ENCODE results near the gene ARSK.
"Not testable (repeated sequence)": the region's sequence is repeated elsewhere in the genome, so short reads cannot be mapped to it uniquely, and the experiment has no call there.

Gene ARSK

DNA sequence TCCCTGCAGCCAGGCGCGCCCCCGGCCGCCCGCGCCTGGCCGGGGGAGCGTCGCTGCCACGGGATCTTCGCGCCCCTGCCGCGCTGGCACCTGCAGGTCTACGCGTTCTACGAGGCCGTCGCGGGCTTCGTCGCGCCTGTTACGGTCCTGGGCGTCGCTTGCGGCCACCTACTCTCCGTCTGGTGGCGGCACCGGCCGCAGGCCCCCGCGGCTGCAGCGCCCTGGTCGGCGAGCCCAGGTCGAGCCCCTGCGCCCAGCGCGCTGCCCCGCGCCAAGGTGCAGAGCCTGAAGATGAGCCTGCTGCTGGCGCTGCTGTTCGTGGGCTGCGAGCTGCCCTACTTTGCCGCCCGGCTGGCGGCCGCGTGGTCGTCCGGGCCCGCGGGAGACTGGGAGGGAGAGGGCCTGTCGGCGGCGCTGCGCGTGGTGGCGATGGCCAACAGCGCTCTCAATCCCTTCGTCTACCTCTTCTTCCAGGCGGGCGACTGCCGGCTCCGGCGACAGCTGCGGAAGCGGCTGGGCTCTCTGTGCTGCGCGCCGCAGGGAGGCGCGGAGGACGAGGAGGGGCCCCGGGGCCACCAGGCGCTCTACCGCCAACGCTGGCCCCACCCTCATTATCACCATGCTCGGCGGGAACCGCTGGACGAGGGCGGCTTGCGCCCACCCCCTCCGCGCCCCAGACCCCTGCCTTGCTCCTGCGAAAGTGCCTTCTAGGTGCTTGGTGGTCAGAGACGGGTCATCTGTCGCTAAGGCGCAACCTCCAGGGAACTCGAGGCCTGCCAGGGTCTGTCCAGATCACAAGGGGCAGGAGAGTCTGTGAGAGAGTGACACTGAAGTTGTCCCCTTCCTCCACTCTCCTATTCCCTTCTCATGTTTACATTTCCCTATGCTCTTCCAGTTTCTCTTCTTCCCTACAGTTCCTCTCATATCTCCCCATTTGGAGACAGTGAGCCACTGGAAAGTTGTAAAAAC lies 66.3 kb downstream of the ARSK start:
- DNase-seq (ENCODE audit: low spot score): peak; percentile 49

DNA sequence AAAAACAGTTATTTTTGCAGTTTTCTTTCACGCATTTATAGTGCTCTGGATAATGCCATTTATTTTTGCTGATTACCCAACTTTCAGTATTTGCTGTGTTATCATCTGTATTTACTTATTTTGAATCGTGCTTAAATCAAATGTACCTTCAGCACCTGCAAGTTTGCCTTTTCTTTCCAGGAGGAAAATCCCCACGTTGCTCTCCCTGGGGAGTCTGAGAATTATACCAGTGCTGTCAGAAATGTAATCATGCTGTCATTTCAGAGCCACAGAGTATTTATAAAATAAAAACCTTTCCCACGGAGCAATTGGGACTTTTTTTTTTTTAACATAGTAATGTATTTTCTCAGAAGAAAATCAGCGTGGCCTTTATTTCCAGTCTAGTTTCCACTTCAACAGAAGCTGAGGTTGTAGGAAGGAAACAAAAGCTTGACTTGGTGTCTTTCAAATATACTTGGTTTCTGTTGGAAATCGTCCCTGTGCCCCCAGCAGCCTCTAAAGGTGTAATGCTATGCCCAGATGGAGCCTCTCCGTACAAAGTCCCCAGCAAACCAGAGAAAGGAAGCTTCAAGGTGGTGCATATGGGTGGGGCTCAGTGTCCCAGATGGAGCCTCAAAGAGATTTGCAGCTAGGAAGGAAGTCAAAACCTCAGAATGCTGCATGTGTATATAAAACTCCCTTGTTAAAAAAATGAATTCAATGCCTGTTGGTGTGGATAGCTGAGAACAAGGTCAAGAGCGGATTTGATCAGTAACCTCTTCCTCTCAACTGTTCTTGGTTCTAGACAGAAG lies 67.1 kb downstream of the ARSK start:
- no peak for DNase-seq (ENCODE audit: low spot score)

- no peak for DNase-seq (ENCODE audit: low spot score)
These were observed 68.8 kb downstream of the ARSK start for GRCh38 chr5:95623706-95624105.

GRCh38 chr5:95624368-95624767 lies 69.5 kb downstream of the ARSK start:
- no peak for DNase-seq (ENCODE audit: low spot score)

GRCh38 chr5:95626701-95627100 lies 71.8 kb downstream of the ARSK start:
- no peak for DNase-seq (ENCODE audit: low spot score)

DNA sequence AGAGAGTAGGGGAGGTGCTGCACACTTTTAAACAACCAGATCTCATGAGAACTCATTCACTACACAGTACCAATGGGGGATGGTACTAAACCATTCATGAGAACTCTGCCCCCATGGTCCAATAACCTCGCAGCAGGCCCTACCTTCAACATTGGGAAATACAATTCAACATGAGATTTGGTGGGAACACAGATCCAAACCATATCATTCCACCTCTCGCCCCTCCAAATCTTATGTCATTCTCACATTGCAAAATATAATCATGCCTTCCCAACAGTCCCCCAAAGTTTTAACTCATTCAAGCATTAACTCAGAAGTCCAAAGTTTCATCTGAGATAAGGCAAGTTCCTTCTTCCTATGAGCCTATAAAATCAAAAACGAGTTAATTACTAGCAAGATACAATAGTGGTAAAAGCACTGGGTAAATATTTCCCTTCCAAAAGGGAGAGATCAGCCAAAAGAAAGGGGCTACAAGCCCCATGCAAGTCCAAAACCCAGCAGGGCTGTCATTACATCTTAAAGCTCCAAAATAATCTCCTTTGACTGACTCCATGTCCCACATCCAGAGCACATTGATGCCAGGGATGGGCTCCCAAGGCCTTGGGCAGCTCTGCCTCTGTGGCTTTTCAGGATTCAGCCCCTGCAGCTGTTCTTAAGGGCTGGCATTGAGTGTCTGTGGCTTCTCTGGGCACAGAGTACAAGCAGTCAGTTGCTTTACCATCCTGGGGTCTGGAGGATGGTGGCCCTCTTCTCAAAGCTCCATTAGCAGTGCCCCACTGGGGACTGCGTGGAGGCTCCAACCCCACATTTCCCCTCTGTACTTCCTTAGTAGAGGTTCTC lies 73.3 kb downstream of the ARSK start:
- no peak for DNase-seq (ENCODE audit: low spot score)

DNA sequence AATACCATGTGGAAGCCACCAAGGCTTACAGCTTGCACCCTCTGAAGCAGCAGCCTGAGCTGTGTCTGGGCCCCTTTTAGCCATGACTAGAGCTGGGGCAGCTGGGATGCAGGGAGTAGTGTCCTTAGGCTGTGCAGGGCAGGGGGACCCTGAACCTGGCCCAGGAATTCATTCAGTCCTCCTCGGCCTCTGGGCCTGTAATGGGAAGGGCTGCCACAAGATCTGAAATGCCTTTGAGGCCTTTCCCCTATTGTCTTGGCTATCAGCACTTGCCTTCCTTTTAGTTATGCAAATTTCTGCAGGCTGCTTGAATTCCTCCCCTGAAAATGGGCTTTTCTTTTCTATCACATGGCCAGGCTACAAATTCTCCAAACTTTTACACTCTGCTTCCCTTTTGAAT lies 74.0 kb downstream of the ARSK start:
- DNase-seq (ENCODE audit: low spot score): no peak

- DNase-seq (ENCODE audit: low spot score): no peak
These were observed 75.6 kb downstream of the ARSK start for GRCh38 chr5:95630394-95630917.

DNA sequence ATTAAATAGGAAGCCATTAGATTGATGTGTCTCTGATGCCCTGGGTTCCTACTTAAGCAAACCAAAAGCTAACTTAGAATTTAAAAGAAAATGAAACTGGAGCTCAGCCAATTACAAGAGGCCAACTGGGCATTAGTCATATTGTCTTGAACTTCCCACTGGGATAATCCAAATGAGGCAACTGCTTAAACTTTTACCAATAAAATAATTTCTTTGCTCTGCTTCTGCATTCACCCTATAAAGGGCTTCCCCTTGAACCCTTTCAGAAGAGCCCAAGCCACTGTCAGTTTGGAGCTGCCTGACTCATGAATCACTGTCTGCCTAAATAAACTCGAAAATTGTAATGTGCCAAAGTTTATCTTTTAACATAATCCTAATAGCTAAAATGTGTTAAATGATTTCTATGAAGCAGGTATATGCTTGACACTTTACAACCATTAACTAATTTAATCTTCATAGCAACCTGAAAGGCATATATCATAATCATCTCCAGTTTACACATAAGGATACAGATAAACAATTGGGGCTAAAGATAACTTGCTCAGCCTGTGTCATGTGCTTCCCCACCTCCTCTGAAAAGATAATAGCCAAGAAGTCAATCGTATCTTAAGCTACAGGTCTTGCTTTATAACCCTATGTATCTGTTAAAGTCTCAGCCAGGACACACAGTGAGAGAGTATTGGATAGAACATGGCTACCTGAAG lies 76.5 kb downstream of the ARSK start:
- DNase-seq (ENCODE audit: low spot score): peak; percentile 72

GRCh38 chr5:95631991-95632675 lies 77.2 kb downstream of the ARSK start:
- peak; percentile 12 for DNase-seq (ENCODE audit: low spot score)

DNA sequence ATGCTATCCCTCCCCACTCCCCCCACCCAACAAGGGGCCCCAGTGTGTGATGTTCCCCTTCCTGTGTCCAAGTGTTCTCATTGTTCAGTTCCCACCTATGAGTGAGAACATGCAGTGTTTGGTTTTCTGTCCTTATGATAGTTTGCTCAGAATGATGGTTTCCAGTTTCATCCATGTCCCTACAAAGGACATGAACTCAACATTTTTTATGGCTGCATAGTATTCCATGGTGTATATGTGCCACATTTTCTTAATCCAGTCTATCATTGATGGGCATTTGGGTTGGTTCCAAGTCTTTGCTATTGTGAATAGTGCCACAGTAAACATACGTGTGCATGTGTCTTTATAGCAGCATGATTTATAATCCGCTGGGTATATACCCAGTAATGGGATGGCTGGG lies 78.0 kb downstream of the ARSK start:
- not testable (repeated sequence) for DNase-seq (ENCODE audit: low spot score)

- DNase-seq (ENCODE audit: low spot score): no peak
These were observed 78.8 kb downstream of the ARSK start for GRCh38 chr5:95633671-95634070.

DNA sequence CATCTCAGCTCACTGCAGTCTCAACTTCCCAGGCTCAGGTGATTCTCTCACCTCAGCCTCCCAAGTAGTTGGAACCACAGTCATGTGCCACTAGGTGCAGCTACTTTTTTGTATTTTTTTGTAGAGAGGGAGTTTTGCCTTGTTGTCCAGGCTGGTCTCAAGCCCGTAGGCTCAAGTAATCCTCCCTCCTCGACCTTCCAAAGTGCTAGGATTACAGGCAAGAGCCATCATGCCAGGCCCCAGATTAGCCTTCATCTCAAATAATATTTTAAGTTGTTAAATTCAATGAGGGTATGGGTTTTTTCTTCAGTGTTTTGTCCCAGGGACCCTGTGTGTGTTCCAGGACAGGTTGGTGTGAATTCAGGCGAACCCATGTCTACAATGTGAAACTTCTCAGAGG lies 79.2 kb downstream of the ARSK start:
- no peak for DNase-seq (ENCODE audit: low spot score)

DNA sequence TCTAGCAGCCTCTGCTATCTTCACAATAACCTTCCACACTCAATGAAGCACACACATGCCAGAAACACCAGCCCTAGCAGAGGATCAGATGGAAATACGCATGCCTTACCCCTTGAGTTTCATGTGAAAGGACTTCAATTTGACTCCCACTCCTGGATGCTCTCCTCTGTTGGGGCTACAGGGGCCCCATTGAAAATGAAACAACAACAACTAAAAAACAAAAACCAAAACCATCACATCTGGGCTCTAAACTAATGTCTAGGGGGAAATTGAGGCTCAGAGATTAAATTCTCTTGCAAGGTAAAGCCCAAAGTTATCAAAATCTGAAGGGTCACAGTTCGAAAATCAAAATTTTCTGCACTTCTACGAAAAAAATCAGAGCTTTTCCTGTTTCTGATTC lies 83.7 kb downstream of the ARSK start:
- no peak for DNase-seq (ENCODE audit: low spot score)

- DNase-seq (ENCODE audit: low spot score): no peak
These were observed 86.9 kb downstream of the ARSK start for GRCh38 chr5:95641741-95642220.

- DNase-seq (ENCODE audit: low spot score): no peak
These were observed 88.3 kb downstream of the ARSK start for GRCh38 chr5:95643152-95643551.

DNA sequence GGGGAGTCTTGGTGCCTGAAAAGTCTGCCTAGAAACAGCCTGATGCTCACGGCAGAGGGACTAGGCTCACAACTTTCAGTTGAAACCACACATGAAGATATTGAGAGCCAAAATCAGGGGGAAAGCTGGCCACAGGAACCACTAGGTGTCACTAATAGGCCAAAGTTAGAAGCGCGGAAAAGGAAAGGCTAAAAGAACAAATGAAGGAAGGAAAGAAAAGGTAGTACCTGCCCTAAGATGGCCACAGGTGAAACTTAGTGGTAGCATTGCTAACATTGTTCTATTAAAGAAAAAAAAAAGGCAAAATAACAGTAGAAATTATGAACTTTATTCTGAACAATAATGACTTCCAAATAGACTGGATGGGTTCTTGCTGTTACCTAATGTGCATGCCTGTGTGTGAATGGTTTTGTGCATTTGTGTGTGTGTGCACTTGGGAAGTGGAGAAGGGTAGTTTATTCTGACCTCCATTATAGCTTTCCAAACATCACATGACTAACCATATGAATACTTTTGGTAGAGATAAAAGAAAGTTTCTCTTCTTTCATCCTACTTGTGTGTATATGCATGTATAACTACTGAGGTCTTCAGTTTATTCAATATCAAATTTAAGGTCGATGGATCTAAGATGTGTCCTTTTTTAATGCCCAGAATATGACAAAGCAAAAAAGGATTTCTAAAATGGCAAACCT lies 89.6 kb downstream of the ARSK start:
- DNase-seq (ENCODE audit: low spot score): peak; percentile 62

GRCh38 chr5:95646226-95646568 lies 91.3 kb downstream of the ARSK start:
- not testable (repeated sequence) for DNase-seq (ENCODE audit: low spot score)

- DNase-seq (ENCODE audit: low spot score): peak; percentile 97
These were observed 91.9 kb downstream of the ARSK start, which contains the start of gene RFESD for GRCh38 chr5:95646569-95647431. RFESD (plus strand) TSS chr5:95646777; CDS start chr5:95652272, 5,495 bp downstream.
